Neural progenitor cell (in vitro differentiated cells): Measurements from ENCODE around the gene RBBP8NL. TPM values are rescaled to one million over a fixed set of nuclear protein-coding genes. Genes with fewer than 3 reads are reported as not detected.

Experiments used
- DNase-seq: peaks from one replicate; pipeline ENCODE4 v3.0.0-alpha.2; 2016; ENCODE audit warnings: low spot score
- H2AFZ ChIP-seq: fragments of 200-600 bp; sonication (generic); replicated peaks from 2 replicates; pipeline ENCODE4 v1.6.1; 2016; ENCODE audit warnings: antibody characterized with exemption
- H3F3A ChIP-seq: fragments of 200-600 bp; sonication (generic); 2 replicates; pipeline ENCODE4 v1.6.1; 2016; ENCODE audit warnings: antibody characterized with exemption, low read depth
- H3K27ac ChIP-seq: fragments of 200-600 bp; sonication (generic); 2 replicates; pipeline ENCODE4 v1.5.1; 2016; ENCODE audit warnings: mild to moderate bottlenecking
- H3K27me3 ChIP-seq: fragments of 200-600 bp; sonication (generic); 2 replicates; pipeline ENCODE4 v1.6.1; 2016; ENCODE audit warnings: mild to moderate bottlenecking, moderate library complexity
- H3K36me3 ChIP-seq: fragments of 200-600 bp; sonication (generic); 2 replicates; pipeline ENCODE4 v1.5.1; 2016
- H3K4me1 ChIP-seq: fragments of 200-600 bp; sonication (generic); 2 replicates; pipeline ENCODE4 v1.6.1; 2016; ENCODE audit warnings: mixed run types
- H3K4me2 ChIP-seq: fragments of 200-600 bp; sonication (generic); 2 replicates; pipeline ENCODE4 v1.6.1; 2016
- H3K4me3 ChIP-seq: fragments of 200-600 bp; sonication (generic); 2 replicates; pipeline ENCODE4 v1.5.1; 2016
- H3K79me2 ChIP-seq: fragments of 200-600 bp; sonication (generic); 2 replicates; pipeline ENCODE4 v1.6.1; 2016; ENCODE audit warnings: low read depth
- H3K9ac ChIP-seq: fragments of 200-600 bp; sonication (generic); 2 replicates; pipeline ENCODE4 v1.6.1; 2016
- H3K9me3 ChIP-seq: fragments of 200-600 bp; sonication (generic); 2 replicates; pipeline ENCODE4 v1.5.1; 2016; ENCODE audit warnings: low read depth
- H4K20me1 ChIP-seq: fragments of 200-600 bp; sonication (generic); 2 replicates; pipeline ENCODE4 v1.6.1; 2016; ENCODE audit warnings: low read depth
- H3K27ac Mint-ChIP-seq: 3 replicates; pipeline ENCODE4 v1.8.0; 2021; ENCODE audit warnings: mixed read lengths
- H3K27me3 Mint-ChIP-seq: 2 replicates; pipeline ENCODE4 v1.8.0; 2022; ENCODE audit warnings: low read depth, mild to moderate bottlenecking, inconsistent platforms, moderate library complexity, mixed read lengths; ENCODE audit not compliant: insufficient read depth
- H3K36me3 Mint-ChIP-seq: 3 replicates; pipeline ENCODE4 v1.8.0; 2021; ENCODE audit warnings: mixed read lengths
- H3K4me1 Mint-ChIP-seq: 3 replicates; pipeline ENCODE4 v1.8.0; 2021; ENCODE audit warnings: mixed read lengths
- H3K4me3 Mint-ChIP-seq: 3 replicates; pipeline ENCODE4 v1.8.0; 2021; ENCODE audit warnings: mild to moderate bottlenecking, moderate library complexity, mixed read lengths
- H3K9me3 Mint-ChIP-seq: 3 replicates; pipeline ENCODE4 v1.8.0; 2020; ENCODE audit warnings: mixed read lengths
- CTCF ChIP-seq: fragments of 200-600 bp; sonication (generic); IDR thresholded peaks from 2 replicates; pipeline ENCODE4 v1.5.1; 2017; ENCODE audit warnings: antibody characterized with exemption, mild to moderate bottlenecking
- EZH2 ChIP-seq: fragments of 200-600 bp; sonication (generic); IDR thresholded peaks from 2 replicates; pipeline ENCODE4 v1.6.1; 2017; ENCODE audit warnings: antibody characterized with exemption, mild to moderate bottlenecking, moderate library complexity
- EZH2phosphoT487 ChIP-seq: fragments of 200-600 bp; sonication (generic); IDR thresholded peaks from 2 replicates; pipeline ENCODE4 v1.6.1; 2017; ENCODE audit warnings: antibody characterized with exemption
- total RNA-seq: library from RNA; depleted of rRNA; stranded (reverse); fragments of >200 nt; gene quantifications from 2 replicates; pipeline ENCODE4 v1.2.3, GENCODE V29; 2015; ENCODE audit warnings: low replicate concordance

Gene RBBP8NL
- total RNA-seq, 1 donor from 2014 or later = not detected

- H3K27ac Mint-ChIP-seq = peak overlapping the region; percentile 37
- no peaks in the 10 kb centered on the region for H4K20me1 ChIP-seq
- no peak overlapping the region for H2AFZ ChIP-seq
Observed at GRCh38 chr20:62437927-62438326, 10.6 kb upstream of the RBBP8NL start.

DNA sequence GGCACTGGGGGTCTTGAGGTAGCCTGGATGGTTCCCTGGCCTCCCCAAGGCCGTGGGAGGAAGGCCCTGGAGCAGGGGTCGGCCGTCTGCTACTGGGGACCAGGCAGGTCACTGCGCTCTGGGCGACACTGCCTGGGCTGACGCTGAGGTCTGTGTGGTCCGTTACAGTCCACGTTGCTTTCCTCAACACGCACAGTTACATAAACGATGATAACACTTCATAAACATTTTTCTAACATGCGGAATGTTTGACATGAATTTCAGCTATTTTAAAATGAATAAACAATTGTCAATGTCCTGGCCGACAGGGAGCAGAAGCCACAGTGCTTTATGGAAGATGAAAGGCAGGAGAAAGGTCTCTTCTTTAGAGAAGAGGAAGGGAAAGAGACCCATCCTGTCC, 10.2 kb upstream of the RBBP8NL start:
- Histone ChIP-seq H4K20me1 (no peaks in the 10 kb centered on the region), H3F3A (no peaks in the 10 kb centered on the region), H3K4me1 (no peaks in the 10 kb centered on the region), H3K4me3 (no peak overlapping the region), H2AFZ (no peak overlapping the region), H3K4me2 (no peak overlapping the region), H3K9ac (no peak overlapping the region), H3K27ac (no peak overlapping the region), H3K36me3 (no peaks in the 10 kb centered on the region), H3K9me3 (no peaks in the 10 kb centered on the region), H3K79me2 (no peaks in the 10 kb centered on the region), H3K27me3 (peaks cover 2% of the 10 kb centered on the region)
- no peaks in the 10 kb centered on the region for H3K36me3 Mint-ChIP-seq
- TF ChIP-seq EZH2phosphoT487 (no peak), CTCF (no peak), EZH2 (no peak)
- peaks cover 2% of the 10 kb centered on the region for H3K9me3 Mint-ChIP-seq
- H3K27me3 Mint-ChIP-seq = peaks cover 21% of the 10 kb centered on the region
- no peak overlapping the region for H3K4me3 Mint-ChIP-seq
- no peak overlapping the region for H3K27ac Mint-ChIP-seq
- DNase-seq = no peak
- H3K4me1 Mint-ChIP-seq = no peaks in the 10 kb centered on the region

More at GRCh38 chr20:62437927-62438326, 10.6 kb upstream of the RBBP8NL start:
- no peak overlapping the region for H3K9ac ChIP-seq
- H3K4me1 ChIP-seq = no peaks in the 10 kb centered on the region
- H3K4me3 ChIP-seq = no peak overlapping the region
- H3K9me3 ChIP-seq = no peaks in the 10 kb centered on the region
- Mint-ChIP-seq H3K27me3 (peaks cover 22% of the 10 kb centered on the region), H3K9me3 (peaks cover 2% of the 10 kb centered on the region), H3K4me1 (no peaks in the 10 kb centered on the region), H3K36me3 (no peaks in the 10 kb centered on the region), H3K4me3 (no peak overlapping the region)
- no peak overlapping the region for H3K4me2 ChIP-seq
- peaks cover 2% of the 10 kb centered on the region for H3K27me3 ChIP-seq
- H3K36me3 ChIP-seq = no peaks in the 10 kb centered on the region
- TF ChIP-seq EZH2phosphoT487 (no peak), CTCF (no peak), EZH2 (no peak)
- no peaks in the 10 kb centered on the region for H3F3A ChIP-seq
- H3K27ac ChIP-seq = no peak overlapping the region
- no peak for DNase-seq
- no peaks in the 10 kb centered on the region for H3K79me2 ChIP-seq

DNA sequence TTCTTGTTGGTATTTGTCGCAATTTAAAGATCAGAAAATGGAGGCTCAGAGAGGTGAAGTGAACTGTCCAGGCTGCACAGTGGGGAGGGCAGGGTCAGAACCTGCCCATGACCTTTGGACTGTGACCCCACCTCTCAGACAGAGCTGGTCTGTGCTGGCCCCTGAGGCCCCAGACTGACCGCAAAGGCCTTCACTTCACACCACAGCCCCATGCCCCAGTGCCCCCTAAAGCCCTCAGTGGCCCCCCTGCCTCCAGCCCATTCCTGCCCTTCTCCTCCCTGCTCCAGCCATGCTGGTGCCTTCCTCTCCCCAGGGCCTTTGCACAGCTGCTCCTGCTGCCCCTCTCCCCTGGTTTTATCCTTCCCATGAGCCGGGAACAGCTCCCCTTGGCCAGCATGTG, 9.4 kb upstream of the RBBP8NL start:
- no peaks in the 10 kb centered on the region for H4K20me1 ChIP-seq
- H3K27ac ChIP-seq = no peak overlapping the region
- H3K36me3 ChIP-seq = no peaks in the 10 kb centered on the region
- peaks cover 2% of the 10 kb centered on the region for H3K9me3 Mint-ChIP-seq
- H3K4me3 ChIP-seq = no peak overlapping the region
- no peaks in the 10 kb centered on the region for H3K36me3 Mint-ChIP-seq
- no peak for DNase-seq
- H3K27me3 Mint-ChIP-seq = peaks cover 21% of the 10 kb centered on the region
- no peaks in the 10 kb centered on the region for H3K4me1 Mint-ChIP-seq
- peaks cover 2% of the 10 kb centered on the region for H3K27me3 ChIP-seq
- TF ChIP-seq EZH2phosphoT487 (no peak), CTCF (no peak), EZH2 (no peak)
- no peaks in the 10 kb centered on the region for H3K79me2 ChIP-seq
- no peaks in the 10 kb centered on the region for H3K4me1 ChIP-seq
- H3F3A ChIP-seq = no peaks in the 10 kb centered on the region
- H2AFZ ChIP-seq = no peak overlapping the region
- H3K4me3 Mint-ChIP-seq = no peak overlapping the region
- no peak overlapping the region for H3K4me2 ChIP-seq
- no peak overlapping the region for H3K27ac Mint-ChIP-seq
- H3K9ac ChIP-seq = no peak overlapping the region
- H3K9me3 ChIP-seq = no peaks in the 10 kb centered on the region
